Rectal smooth muscle tissue (tissue), 1 donor: Measurements from ENCODE around the gene KCNIP4.

Source experiments
- H3K27ac ChIP-seq: one replicate; pipeline ENCODE4 v1.7.0; 2013; ENCODE audit warnings: low read depth, low read length, inconsistent platforms
- H3K27me3 ChIP-seq: one replicate; pipeline ENCODE4 v1.7.0; 2013; ENCODE audit warnings: low read length; ENCODE audit not compliant: control insufficient read depth, insufficient read depth
- H3K36me3 ChIP-seq: one replicate; pipeline ENCODE4 v1.7.0; 2013; ENCODE audit warnings: low read length; ENCODE audit not compliant: control insufficient read depth, insufficient read depth
- H3K4me1 ChIP-seq: one replicate; pipeline ENCODE4 v1.7.0; 2013; ENCODE audit warnings: low read length; ENCODE audit not compliant: control insufficient read depth, insufficient read depth
- H3K4me3 ChIP-seq: one replicate; pipeline ENCODE4 v1.7.0; 2013; ENCODE audit warnings: low read length
- H3K9ac ChIP-seq: one replicate; pipeline ENCODE4 v1.7.0; 2013; ENCODE audit warnings: low read length

The KCNIP4 gene

GRCh38 chr4:21192367-21192766 is 756.2 kb downstream of the KCNIP4 start:
- Histone ChIP-seq H3K27me3 (no peaks in the 10 kb centered on the region), H3K27ac (no peak overlapping the region), H3K4me3 (no peak overlapping the region), H3K36me3 (no peaks in the 10 kb centered on the region), H3K9ac (no peak overlapping the region), H3K4me1 (no peaks in the 10 kb centered on the region)

GRCh38 chr4:21191317-21191716 is 757.3 kb downstream of the KCNIP4 start:
- H3K27ac ChIP-seq: no peak overlapping the region
- H3K36me3 ChIP-seq: no peaks in the 10 kb centered on the region
- no peak overlapping the region for H3K9ac ChIP-seq

GRCh38 chr4:21184788-21185187 is 763.8 kb downstream of the KCNIP4 start:
- no peak overlapping the region for H3K9ac ChIP-seq
- no peak overlapping the region for H3K4me3 ChIP-seq
- H3K36me3 ChIP-seq: no peaks in the 10 kb centered on the region
- no peaks in the 10 kb centered on the region for H3K4me1 ChIP-seq
- H3K27me3 ChIP-seq: no peaks in the 10 kb centered on the region
- no peak overlapping the region for H3K27ac ChIP-seq

More at GRCh38 chr4:21191317-21191716, 757.3 kb downstream of the KCNIP4 start:
- Histone ChIP-seq H3K27me3 (no peaks in the 10 kb centered on the region), H3K4me3 (no peak overlapping the region), H3K4me1 (no peaks in the 10 kb centered on the region)

- Histone ChIP-seq H3K36me3 (no peaks in the 10 kb centered on the region), H3K4me1 (no peaks in the 10 kb centered on the region), H3K27ac (no peak overlapping the region), H3K4me3 (no peak overlapping the region), H3K9ac (no peak overlapping the region), H3K27me3 (no peaks in the 10 kb centered on the region)
Measured at GRCh38 chr4:21181716-21182115, 766.9 kb downstream of the KCNIP4 start.

GRCh38 chr4:21177871-21178270 is 770.7 kb downstream of the KCNIP4 start:
- no peaks in the 10 kb centered on the region for H3K4me1 ChIP-seq
- no peak overlapping the region for H3K4me3 ChIP-seq
- no peaks in the 10 kb centered on the region for H3K27me3 ChIP-seq

GRCh38 chr4:21177092-21177491 is 771.5 kb downstream of the KCNIP4 start:
- H3K4me3 ChIP-seq: no peak overlapping the region
- no peaks in the 10 kb centered on the region for H3K36me3 ChIP-seq
- H3K9ac ChIP-seq: no peak overlapping the region
- no peaks in the 10 kb centered on the region for H3K27me3 ChIP-seq
- H3K4me1 ChIP-seq: no peaks in the 10 kb centered on the region
- no peak overlapping the region for H3K27ac ChIP-seq

More at GRCh38 chr4:21177871-21178270, 770.7 kb downstream of the KCNIP4 start:
- no peak overlapping the region for H3K9ac ChIP-seq
- H3K36me3 ChIP-seq: no peaks in the 10 kb centered on the region
- no peak overlapping the region for H3K27ac ChIP-seq

- Histone ChIP-seq H3K4me1 (no peaks in the 10 kb centered on the region), H3K4me3 (no peak overlapping the region), H3K9ac (no peak overlapping the region), H3K36me3 (no peaks in the 10 kb centered on the region), H3K27me3 (no peaks in the 10 kb centered on the region), H3K27ac (no peak overlapping the region)
Measured at GRCh38 chr4:21167711-21168110, 780.9 kb downstream of the KCNIP4 start.

- Histone ChIP-seq H3K9ac (no peak overlapping the region), H3K4me3 (no peak overlapping the region), H3K36me3 (no peaks in the 10 kb centered on the region), H3K27ac (no peak overlapping the region), H3K27me3 (no peaks in the 10 kb centered on the region), H3K4me1 (no peaks in the 10 kb centered on the region)
Measured at GRCh38 chr4:21155367-21155766, 793.2 kb downstream of the KCNIP4 start.

- no peaks in the 10 kb centered on the region for H3K27me3 ChIP-seq
- H3K27ac ChIP-seq: no peak overlapping the region
- H3K36me3 ChIP-seq: no peaks in the 10 kb centered on the region
- H3K4me1 ChIP-seq: no peaks in the 10 kb centered on the region
- no peak overlapping the region for H3K9ac ChIP-seq
- no peak overlapping the region for H3K4me3 ChIP-seq
Measured at GRCh38 chr4:21139327-21139726, 809.2 kb downstream of the KCNIP4 start.

- no peak overlapping the region for H3K27ac ChIP-seq
- no peaks in the 10 kb centered on the region for H3K27me3 ChIP-seq
- H3K4me1 ChIP-seq: no peaks in the 10 kb centered on the region
- no peak overlapping the region for H3K9ac ChIP-seq
- no peaks in the 10 kb centered on the region for H3K36me3 ChIP-seq
- no peak overlapping the region for H3K4me3 ChIP-seq
Measured at GRCh38 chr4:21136051-21136630, 812.4 kb downstream of the KCNIP4 start.

GRCh38 chr4:21134994-21135393 is 813.6 kb downstream of the KCNIP4 start:
- no peaks in the 10 kb centered on the region for H3K4me1 ChIP-seq
- H3K27ac ChIP-seq: no peak overlapping the region
- H3K4me3 ChIP-seq: no peak overlapping the region
- H3K36me3 ChIP-seq: no peaks in the 10 kb centered on the region
- H3K9ac ChIP-seq: no peak overlapping the region
- no peaks in the 10 kb centered on the region for H3K27me3 ChIP-seq

- H3K9ac ChIP-seq: no peak overlapping the region
- H3K36me3 ChIP-seq: no peaks in the 10 kb centered on the region
- no peak overlapping the region for H3K4me3 ChIP-seq
- H3K27me3 ChIP-seq: no peaks in the 10 kb centered on the region
- H3K27ac ChIP-seq: no peak overlapping the region
- peaks cover 25% of the 10 kb centered on the region for H3K4me1 ChIP-seq
Measured at GRCh38 chr4:21130606-21131005, 818.0 kb downstream of the KCNIP4 start.

GRCh38 chr4:21126014-21126512 is 822.5 kb downstream of the KCNIP4 start:
- Histone ChIP-seq H3K4me1 (peaks cover 26% of the 10 kb centered on the region), H3K27ac (peak overlapping the region; percentile 71), H3K36me3 (no peaks in the 10 kb centered on the region), H3K27me3 (no peaks in the 10 kb centered on the region), H3K9ac (no peak overlapping the region), H3K4me3 (no peak overlapping the region)
